Measurements from ENCODE around the gene SFRP5. TPM values are rescaled to one million over a fixed set of nuclear protein-coding genes. Genes with fewer than 3 reads are reported as not detected.

Gene SFRP5
- total and polyA plus RNA-seq, 10 donors: 0.09 to 3.6 TPM; not detected in 8

DNA sequence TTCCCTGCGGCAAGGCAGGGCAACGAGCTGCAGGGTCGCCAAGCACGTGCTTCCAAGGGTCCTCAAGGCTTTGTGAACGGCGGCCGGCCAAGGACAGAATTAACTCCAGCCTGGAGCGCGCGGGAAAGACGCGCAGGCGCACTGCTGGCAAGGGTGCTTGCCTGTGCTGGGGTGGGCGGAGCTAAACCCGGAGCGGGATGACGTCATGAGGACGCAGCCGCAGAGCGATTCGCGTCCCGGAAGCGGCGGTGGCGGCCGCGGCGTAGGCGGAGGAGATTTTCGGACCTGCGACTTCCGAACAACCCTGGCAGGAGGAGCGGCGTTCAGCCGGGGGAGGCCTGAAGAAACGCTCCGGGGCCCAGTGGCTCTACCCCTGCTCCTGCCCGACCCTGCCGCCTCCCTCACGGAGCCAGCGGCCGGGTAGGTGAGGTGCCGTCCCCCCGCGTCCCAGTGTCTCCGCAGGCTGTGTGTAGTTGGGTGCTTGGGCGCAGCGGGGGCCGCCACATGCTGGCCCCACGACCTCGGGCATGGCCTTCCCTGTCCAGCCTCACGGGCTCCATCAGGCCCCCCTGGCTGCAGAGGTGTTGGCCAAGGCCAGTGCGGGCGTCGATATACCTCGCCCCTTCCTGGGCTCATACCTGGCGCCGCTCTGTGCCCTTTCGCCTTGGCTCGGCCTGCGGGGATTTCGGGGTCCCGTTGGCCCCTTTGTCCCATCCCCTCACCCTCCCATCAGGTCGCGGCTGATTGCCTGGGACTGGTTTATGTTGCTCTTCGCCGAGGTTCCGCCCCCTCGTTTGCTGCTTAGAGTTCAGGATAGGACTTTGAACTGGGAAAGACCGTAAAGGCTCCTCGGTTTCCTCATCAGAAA is 34.7 kb downstream of the SFRP5 start, which contains the start of gene ZFYVE27:
TSS of gene ZFYVE27 (plus strand) at position 227 of the 868 bp plus-strand sequence. CDS start 1,350 bp downstream, outside the sequence.
- intact Hi-C loops (cut with DNase I; ENCODE audit: low total_unique reads): loop anchor here (5.0 kb wide), 1 partner anchor 35 kb away; no protein-coding TSS in a partner anchor

DNA sequence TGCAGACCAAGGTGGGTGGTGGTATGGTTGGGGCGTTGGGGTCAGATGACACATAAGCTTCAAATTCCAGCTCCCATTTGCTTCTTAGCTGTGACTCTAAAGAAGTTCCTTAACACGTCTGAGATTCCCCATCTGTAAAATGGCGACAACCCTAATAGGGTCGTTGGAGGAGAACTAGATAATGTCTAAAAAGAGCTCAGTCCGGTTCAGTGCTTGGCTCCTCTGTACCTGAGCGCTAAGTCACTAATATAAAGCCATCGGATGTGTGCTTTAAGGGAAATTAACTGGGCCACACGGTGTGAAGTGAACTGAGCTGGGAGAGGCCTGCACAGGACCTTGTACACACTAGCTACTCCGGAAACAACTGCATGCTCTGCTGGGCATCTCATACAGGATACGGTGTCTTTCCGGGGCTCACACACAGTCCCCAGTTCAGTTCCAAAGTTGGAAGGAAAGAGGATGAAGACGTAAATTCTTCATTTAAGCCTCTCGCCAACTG is 35.3 kb downstream of the SFRP5 start:
- no peaks in the 10 kb centered on the region for H3K9me3 ChIP-seq
- TF ChIP-seq, protein P1, sequence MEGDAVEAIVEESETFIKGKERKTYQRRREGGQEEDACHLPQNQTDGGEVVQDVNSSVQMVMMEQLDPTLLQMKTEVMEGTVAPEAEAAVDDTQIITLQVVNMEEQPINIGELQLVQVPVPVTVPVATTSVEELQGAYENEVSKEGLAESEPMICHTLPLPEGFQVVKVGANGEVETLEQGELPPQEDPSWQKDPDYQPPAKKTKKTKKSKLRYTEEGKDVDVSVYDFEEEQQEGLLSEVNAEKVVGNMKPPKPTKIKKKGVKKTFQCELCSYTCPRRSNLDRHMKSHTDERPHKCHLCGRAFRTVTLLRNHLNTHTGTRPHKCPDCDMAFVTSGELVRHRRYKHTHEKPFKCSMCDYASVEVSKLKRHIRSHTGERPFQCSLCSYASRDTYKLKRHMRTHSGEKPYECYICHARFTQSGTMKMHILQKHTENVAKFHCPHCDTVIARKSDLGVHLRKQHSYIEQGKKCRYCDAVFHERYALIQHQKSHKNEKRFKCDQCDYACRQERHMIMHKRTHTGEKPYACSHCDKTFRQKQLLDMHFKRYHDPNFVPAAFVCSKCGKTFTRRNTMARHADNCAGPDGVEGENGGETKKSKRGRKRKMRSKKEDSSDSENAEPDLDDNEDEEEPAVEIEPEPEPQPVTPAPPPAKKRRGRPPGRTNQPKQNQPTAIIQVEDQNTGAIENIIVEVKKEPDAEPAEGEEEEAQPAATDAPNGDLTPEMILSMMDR (IDR thresholded peaks at IDR 0.05 in 8 of 11, conservative IDR thresholded peaks at IDR 0.05 in 3 of 11): no peak
- TF ChIP-seq POLR2A (IDR thresholded peaks at IDR 0.05) (no peak), POLR2AphosphoS5 (IDR thresholded peaks at IDR 0.05) (no peak)
- 69 to 83% (median 74%) methylated on average over 12 to 13 of the region's 13 CpGs for WGBS, 5 donors
- peaks cover 0 to 32% (median 15%) of the 10 kb centered on the region in 6 donors for H3K36me3 ChIP-seq
- intact Hi-C loops (cut with DNase I; ENCODE audit: low total_unique reads): loop anchor here (5.0 kb wide), 1 partner anchor 34 kb away; no protein-coding TSS in a partner anchor
- H3K4me3 ChIP-seq: peak overlapping the region; percentile 66 to 95 (median 84)
- DNase-seq: no peak
- peak overlapping the region; percentile 85 to 98 (median 94) for H3K27ac ChIP-seq
- peaks cover 10 to 49% (median 35%) of the 10 kb centered on the region in 6 donors for H3K4me1 ChIP-seq
- no peaks in the 10 kb centered on the region for H3K27me3 ChIP-seq (replicated peaks in 1 of 7)

More for the DNA sequence above, 34.7 kb downstream of the SFRP5 start, which contains the start of gene ZFYVE27:
- Histone ChIP-seq H3K27me3 (replicated peaks in 1 of 7) (no peaks in the 10 kb centered on the region), H3K4me1 (peaks cover 10 to 54% (median 35%) of the 10 kb centered on the region in 6 donors), H3K27ac (peak within 1 kb of the TSS; percentile 85 to 98 (median 94)), H3K9me3 (no peaks in the 10 kb centered on the region), H3K4me3 (peak within 1 kb of the TSS; percentile 66 to 95 (median 84)), H3K36me3 (peaks cover 0 to 37% (median 15%) of the 10 kb centered on the region in 6 donors)
- DNase-seq: peak; percentile 99
- 0 to 2% (median 0%) methylated on average over 23 to 72 of the region's 72 CpGs for WGBS, 5 donors
- TF ChIP-seq POLR2AphosphoS5 (IDR thresholded peaks at IDR 0.05): peak; percentile 99 to 100 (median 100)
- TF ChIP-seq, protein P1 (IDR thresholded peaks at IDR 0.05 in 8 of 11, conservative IDR thresholded peaks at IDR 0.05 in 3 of 11): peak in 1 of 11 experiments; percentile 10
- TF ChIP-seq POLR2A (IDR thresholded peaks at IDR 0.05): peak; percentile 53 to 89 (median 71)

DNA sequence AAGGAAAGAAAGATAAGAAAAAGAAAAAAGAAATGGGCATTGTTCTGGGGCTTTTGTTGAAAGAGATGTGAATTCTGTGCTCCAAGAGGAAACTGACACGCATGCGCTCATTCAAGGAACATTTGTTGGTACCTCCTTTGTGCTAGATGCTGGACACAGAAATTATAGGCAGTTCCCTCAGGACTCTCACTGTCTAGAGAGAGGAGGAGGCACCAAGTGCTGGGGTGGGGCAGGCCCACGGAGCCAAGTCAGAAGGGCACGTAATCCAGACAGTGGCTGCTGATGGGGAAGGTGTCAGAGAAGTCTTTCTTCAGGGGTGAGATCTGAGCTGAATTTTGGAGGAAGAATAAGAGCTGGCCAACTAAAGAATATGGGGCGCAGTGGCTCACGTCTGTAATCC is 37.8 kb downstream of the SFRP5 start:
- Histone ChIP-seq H3K27me3 (replicated peaks in 1 of 7) (no peaks in the 10 kb centered on the region), H3K4me3 (no peak overlapping the region), H3K36me3 (peaks cover 0 to 8% (median under 1%) of the 10 kb centered on the region in 6 donors), H3K9me3 (no peaks in the 10 kb centered on the region), H3K27ac (no peak overlapping the region), H3K4me1 (peaks cover 10 to 29% (median 19%) of the 10 kb centered on the region in 6 donors)
- DNase-seq: no peak
- WGBS, 5 donors: 82 to 96% (median 88%) methylated on average over 6 of the region's 6 CpGs
- intact Hi-C loops (cut with DNase I; ENCODE audit: low total_unique reads): loop anchor here (5.0 kb wide), 1 partner anchor 57 kb away; no protein-coding TSS in a partner anchor
- TF ChIP-seq, protein P1 (IDR thresholded peaks at IDR 0.05 in 8 of 11, conservative IDR thresholded peaks at IDR 0.05 in 3 of 11): no peak
- TF ChIP-seq POLR2A (IDR thresholded peaks at IDR 0.05) (no peak), POLR2AphosphoS5 (IDR thresholded peaks at IDR 0.05) (no peak)

All from spleen (tissue), 11 donors.